Measurements from ENCODE around the gene NVL.
A peak's percentile ranks its signal among the peaks of the same experiment; 100 is the strongest.
"Not testable (repeated sequence)": the region's sequence is repeated elsewhere in the genome, so short reads cannot be mapped to it uniquely, and the experiment has no call there.

Gene NVL
- total RNA-seq, result 32.3 reads per million, percentile 58 among the genes with 10 or more reads in this experiment

- DNase-seq, result peak; percentile 72
Measured at GRCh38 chr1:224329842-224330753, at the start of gene NVL. Gene NVL (minus strand): TSS chr1:224330172. CDS start chr1:224330127, 45 bp downstream.

GRCh38 chr1:224378855-224379631 lies 49.1 kb upstream of the NVL start:
- DNase-seq, result no peak

- no peak for DNase-seq
Measured at GRCh38 chr1:224377676-224378006, 47.7 kb upstream of the NVL start.

GRCh38 chr1:224375059-224375458 lies 45.1 kb upstream of the NVL start:
- DNase-seq, result no peak

GRCh38 chr1:224373008-224373590 lies 43.1 kb upstream of the NVL start:
- no peak for DNase-seq

GRCh38 chr1:224368409-224368808 lies 38.4 kb upstream of the NVL start:
- no peak for DNase-seq

- no peak for DNase-seq
Measured at GRCh38 chr1:224359207-224359606, 29.2 kb upstream of the NVL start.

- DNase-seq, result no peak
Measured at GRCh38 chr1:224358237-224358636, 28.3 kb upstream of the NVL start.

GRCh38 chr1:224357626-224358124 lies 27.7 kb upstream of the NVL start:
- DNase-seq, result no peak

GRCh38 chr1:224356685-224357625 lies 27.0 kb upstream of the NVL start, which contains the start of gene CNIH4:
Gene CNIH4 (plus strand): TSS chr1:224356879. CDS start chr1:224356925, 46 bp downstream.
- DNase-seq, result peak; percentile 91

- DNase-seq, result no peak
Measured at GRCh38 chr1:224353975-224354925, 24.3 kb upstream of the NVL start.

- DNase-seq, result not testable (repeated sequence)
Measured at GRCh38 chr1:224352436-224353085, 22.6 kb upstream of the NVL start.

GRCh38 chr1:224349716-224350115 lies 19.7 kb upstream of the NVL start:
- DNase-seq, result not testable (repeated sequence)

- DNase-seq, result no peak
Measured at GRCh38 chr1:224348137-224348536, 18.2 kb upstream of the NVL start.

GRCh38 chr1:224343679-224344078 lies 13.7 kb upstream of the NVL start:
- no peak for DNase-seq

- DNase-seq, result not testable (repeated sequence)
Measured at GRCh38 chr1:224340453-224341384, 10.7 kb upstream of the NVL start.

- no peak for DNase-seq
Measured at GRCh38 chr1:224339442-224340033, 9.6 kb upstream of the NVL start.

- no peak for DNase-seq
Measured at GRCh38 chr1:224338150-224338838, 8.3 kb upstream of the NVL start.

Data from effector CD4-positive, alpha-beta T cell (primary cell).